AG10803 (cell line): ENCODE measurements around the gene TFG.

Source experiments
- DNase-seq: peaks from one replicate; pipeline ENCODE4 v3.0.0; 2010; ENCODE audit warnings: low read depth
- H3K4me3 ChIP-seq: 2 replicates; pipeline ENCODE4 v1.5.1; 2011; ENCODE audit warnings: mild to moderate bottlenecking, low read length, control low read depth
- TF ChIP-seq, protein P1 (sequence below): conservative IDR thresholded peaks from 2 replicates; pipeline ENCODE4 v1.5.1; 2011; ENCODE audit warnings: mild to moderate bottlenecking, low read length, control low read depth, inconsistent platforms

TFG gene

DNA sequence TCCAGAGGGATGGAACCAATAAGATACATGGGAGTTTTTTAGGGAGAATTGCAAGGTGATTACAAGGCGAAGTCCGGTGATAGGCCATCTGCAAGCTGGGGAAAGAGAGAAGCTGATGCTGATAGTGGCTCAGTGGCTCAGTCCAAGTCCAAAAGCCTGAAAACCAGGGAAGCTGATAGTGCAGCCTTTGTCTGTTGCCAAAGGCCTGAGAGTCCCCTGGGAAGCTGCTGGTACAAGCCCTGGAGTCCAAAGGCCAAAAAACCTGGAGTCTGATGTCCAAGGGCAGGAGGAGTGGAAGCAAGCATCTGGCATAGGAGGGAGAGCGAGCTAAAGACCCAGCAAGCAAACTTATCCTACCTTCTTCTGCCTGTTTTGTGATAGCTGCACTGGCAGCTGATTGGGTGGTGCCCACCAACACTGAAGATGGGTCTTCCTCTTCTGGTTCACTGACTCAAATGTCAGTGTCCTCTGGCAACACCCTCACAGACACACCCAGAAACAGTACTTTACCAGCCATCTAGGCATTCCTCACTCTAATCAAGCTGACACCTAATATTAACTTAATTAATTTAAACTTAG lies 16.7 kb downstream of the TFG start:
- H3K4me3 ChIP-seq, result no peak overlapping the region
- DNase-seq, result no peak
- TF ChIP-seq, protein P1, sequence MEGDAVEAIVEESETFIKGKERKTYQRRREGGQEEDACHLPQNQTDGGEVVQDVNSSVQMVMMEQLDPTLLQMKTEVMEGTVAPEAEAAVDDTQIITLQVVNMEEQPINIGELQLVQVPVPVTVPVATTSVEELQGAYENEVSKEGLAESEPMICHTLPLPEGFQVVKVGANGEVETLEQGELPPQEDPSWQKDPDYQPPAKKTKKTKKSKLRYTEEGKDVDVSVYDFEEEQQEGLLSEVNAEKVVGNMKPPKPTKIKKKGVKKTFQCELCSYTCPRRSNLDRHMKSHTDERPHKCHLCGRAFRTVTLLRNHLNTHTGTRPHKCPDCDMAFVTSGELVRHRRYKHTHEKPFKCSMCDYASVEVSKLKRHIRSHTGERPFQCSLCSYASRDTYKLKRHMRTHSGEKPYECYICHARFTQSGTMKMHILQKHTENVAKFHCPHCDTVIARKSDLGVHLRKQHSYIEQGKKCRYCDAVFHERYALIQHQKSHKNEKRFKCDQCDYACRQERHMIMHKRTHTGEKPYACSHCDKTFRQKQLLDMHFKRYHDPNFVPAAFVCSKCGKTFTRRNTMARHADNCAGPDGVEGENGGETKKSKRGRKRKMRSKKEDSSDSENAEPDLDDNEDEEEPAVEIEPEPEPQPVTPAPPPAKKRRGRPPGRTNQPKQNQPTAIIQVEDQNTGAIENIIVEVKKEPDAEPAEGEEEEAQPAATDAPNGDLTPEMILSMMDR, result no peak

DNA sequence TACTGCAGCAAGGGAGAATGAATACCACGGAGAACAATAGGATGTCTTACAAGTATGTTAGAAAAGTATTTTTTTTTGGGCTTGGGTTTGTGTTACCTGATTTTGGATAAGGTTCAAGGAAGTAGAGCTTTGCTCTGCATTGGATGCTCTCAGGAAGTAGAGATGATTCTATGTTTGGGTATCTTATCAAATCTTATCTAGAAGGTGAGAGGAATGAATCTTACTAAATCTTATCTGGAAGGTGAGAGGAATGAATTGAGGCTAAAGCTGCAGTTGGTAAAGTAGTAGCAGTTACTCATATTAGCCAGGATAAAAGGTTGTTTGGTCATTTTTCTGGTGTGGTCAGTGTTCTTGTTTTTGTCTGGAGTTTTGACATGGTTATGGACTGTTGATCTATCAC lies 17.4 kb downstream of the TFG start:
- TF ChIP-seq, protein P1, result no peak
- no peak overlapping the region for H3K4me3 ChIP-seq
- no peak for DNase-seq

DNA sequence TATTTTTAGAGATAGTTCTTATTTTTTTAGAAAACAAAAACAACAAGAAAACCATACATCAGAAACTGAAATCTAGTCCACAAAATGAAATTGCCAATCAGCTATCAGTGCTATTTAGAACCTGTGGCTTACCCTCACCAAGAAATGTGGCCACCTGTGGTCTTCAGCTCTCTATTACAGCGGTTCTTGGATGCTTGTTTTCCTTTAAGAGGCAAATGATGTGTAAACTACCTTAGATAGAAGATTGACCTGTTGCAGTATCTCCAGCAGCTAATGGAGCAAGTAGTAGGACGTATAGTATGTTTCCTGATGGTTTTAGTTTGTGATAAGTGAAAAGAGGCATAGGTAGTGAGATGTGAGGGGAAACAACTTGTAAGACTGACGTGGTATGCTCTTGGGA lies 21.2 kb downstream of the TFG start:
- DNase-seq, result no peak
- TF ChIP-seq, protein P1, result no peak
- no peak overlapping the region for H3K4me3 ChIP-seq

DNA sequence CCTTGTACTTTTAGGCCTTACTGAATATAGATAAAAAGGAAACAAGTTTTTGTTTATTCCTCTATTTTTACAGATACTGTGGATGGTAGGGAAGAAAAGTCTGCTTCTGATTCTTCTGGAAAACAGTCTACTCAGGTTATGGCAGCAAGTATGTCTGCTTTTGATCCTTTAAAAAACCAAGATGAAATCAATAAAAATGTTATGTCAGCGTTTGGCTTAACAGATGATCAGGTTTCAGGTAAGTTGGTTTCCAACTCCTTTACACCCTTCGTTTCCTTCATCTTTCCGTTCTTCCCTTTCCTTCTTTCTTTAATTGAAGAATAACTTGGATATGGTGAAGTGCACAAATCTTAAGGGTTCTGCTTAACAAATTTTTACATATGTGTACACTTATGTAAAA lies 23.1 kb downstream of the TFG start:
- TF ChIP-seq, protein P1, result no peak
- H3K4me3 ChIP-seq, result no peak overlapping the region
- no peak for DNase-seq

DNA sequence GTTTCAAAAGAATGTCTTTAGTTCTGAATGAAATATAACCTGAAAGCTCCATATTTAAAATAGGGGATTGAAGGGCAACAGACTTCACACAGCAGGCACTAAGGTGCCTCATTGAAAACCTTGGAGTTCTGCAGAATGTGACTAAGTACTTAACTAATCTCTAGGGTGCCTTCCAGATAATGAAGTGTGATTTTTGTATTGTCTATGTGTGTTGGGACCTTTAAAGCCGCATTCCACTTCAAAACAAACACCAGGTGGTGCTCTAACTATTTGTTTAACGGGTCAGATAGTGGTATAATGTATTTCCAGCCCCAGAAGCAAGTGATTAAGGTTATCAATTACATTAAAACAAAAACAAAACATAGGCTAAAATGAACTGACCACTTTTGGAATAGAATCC lies 28.0 kb downstream of the TFG start:
- H3K4me3 ChIP-seq, result no peak overlapping the region
- TF ChIP-seq, protein P1, result peak; percentile 53
- peak; percentile 37 for DNase-seq

DNA sequence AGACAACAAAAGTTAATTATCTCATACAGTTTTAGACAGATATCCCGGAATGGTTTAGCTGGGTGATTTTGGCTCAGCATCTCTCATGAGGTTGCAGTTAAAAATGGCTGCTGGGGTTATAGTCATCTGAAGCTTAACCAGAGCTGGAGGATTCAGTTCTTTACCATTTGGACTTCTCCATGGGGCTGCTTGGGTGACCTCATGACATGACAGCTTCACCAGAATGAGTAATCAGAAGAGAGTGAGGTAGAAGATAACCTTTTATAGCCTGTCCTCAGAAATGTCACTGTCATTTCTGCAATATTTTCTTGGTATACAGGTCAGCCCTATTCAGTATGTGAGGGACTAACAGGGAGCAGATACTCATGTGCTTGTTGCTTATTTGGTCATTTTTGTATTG lies 30.9 kb downstream of the TFG start:
- DNase-seq, result no peak
- TF ChIP-seq, protein P1, result no peak
- no peak overlapping the region for H3K4me3 ChIP-seq

DNA sequence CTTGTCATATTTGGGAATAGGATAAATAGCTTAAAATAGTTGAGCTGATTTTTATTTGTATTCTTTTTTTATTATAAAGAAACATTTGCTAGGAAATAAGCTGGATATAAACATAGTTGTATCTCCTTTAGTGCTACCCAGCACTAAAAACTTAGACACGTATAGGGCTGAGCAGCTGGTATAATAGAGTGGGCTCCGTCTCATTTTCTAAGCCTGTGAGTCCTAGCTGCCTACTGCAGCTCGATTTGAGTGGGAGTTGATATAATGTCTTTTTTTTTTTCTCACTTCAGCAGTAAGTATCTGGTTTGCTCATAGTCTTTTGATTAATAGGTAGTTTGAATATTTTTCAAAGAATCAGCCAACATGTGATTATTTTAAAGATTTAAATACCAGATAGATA lies 34.2 kb downstream of the TFG start:
- DNase-seq, result no peak
- TF ChIP-seq, protein P1, result no peak
- H3K4me3 ChIP-seq, result no peak overlapping the region
